Neural cell (in vitro differentiated cells): ENCODE measurements around the gene ARHGAP10. TPM values are rescaled to one million over a fixed set of nuclear protein-coding genes. Genes with fewer than 3 reads are reported as not detected.
A peak's percentile ranks its signal among the peaks of the same experiment; 100 is the strongest.

Experiments used
- H2AFZ ChIP-seq: fragments of 200-600, 300-800 bp; sonication (generic), shearing (Covaris generic); 2 replicates; pipeline ENCODE4 v1.6.0; 2014; ENCODE audit warnings: low read depth, mild to moderate bottlenecking, antibody characterized with exemption, low read length, moderate library complexity
- H3F3A ChIP-seq: fragments of 200-600 bp; shearing (Covaris generic); 2 replicates; pipeline ENCODE4 v1.6.1; 2016; ENCODE audit warnings: mild to moderate bottlenecking, moderate library complexity, mixed read lengths, antibody characterized with exemption, low read length; ENCODE audit not compliant: insufficient read depth, poor library complexity, severe bottlenecking
- H3K27ac ChIP-seq: fragments of 200-600, 300-800 bp; sonication (generic), shearing (Covaris generic); 2 replicates; pipeline ENCODE4 v1.5.1; 2014; ENCODE audit warnings: mild to moderate bottlenecking, low read length, moderate library complexity
- H3K27me3 ChIP-seq: fragments of 300-800, 200-600 bp; sonication (generic), shearing (Covaris generic); 2 replicates; pipeline ENCODE4 v1.6.0; 2014; ENCODE audit warnings: mild to moderate bottlenecking, low read depth, low read length, moderate library complexity; ENCODE audit not compliant: insufficient read depth
- H3K36me3 ChIP-seq: fragments of 300-800, 200-600 bp; sonication (generic), shearing (Covaris generic); 2 replicates; pipeline ENCODE4 v1.5.1; 2014; ENCODE audit warnings: mild to moderate bottlenecking, antibody characterized with exemption, low read length, moderate library complexity; ENCODE audit not compliant: insufficient read depth
- H3K4me2 ChIP-seq: fragments of 300-800, 200-600 bp; sonication (generic), shearing (Covaris generic); 2 replicates; pipeline ENCODE4 v1.6.0; 2014; ENCODE audit warnings: mild to moderate bottlenecking, low read length
- H3K4me3 ChIP-seq: fragments of 300-800, 200-600 bp; sonication (generic), shearing (Covaris generic); 2 replicates; pipeline ENCODE4 v1.5.1; 2014; ENCODE audit warnings: mild to moderate bottlenecking, low read length, moderate library complexity
- H3K79me2 ChIP-seq: fragments of 200-600 bp; shearing (Covaris generic); replicated peaks from 2 replicates; pipeline ENCODE4 v1.6.0; 2014; ENCODE audit warnings: mild to moderate bottlenecking, low read length, moderate library complexity; ENCODE audit not compliant: insufficient read depth
- H3K9ac ChIP-seq: fragments of 300-800, 200-600 bp; sonication (generic), shearing (Covaris generic); 2 replicates; pipeline ENCODE4 v1.6.1; 2016; ENCODE audit warnings: mild to moderate bottlenecking, low read length, mixed read lengths
- H3K9me2 ChIP-seq: fragments of 200-600 bp; shearing (Covaris generic); 2 replicates; pipeline ENCODE4 v1.6.1; 2016; ENCODE audit warnings: mild to moderate bottlenecking, low read length, mixed read lengths; ENCODE audit not compliant: insufficient read depth
- H3K9me3 ChIP-seq: fragments of 200-600, 300-800 bp; sonication (generic), shearing (Covaris generic); 2 replicates; pipeline ENCODE4 v1.6.1; 2016; ENCODE audit warnings: mild to moderate bottlenecking, mixed run types, low read length, moderate library complexity, mixed read lengths
- H4K20me1 ChIP-seq: fragments of 200-600 bp; shearing (Covaris generic); 2 replicates; pipeline ENCODE4 v1.6.1; 2016; ENCODE audit warnings: mild to moderate bottlenecking, mixed run types; ENCODE audit not compliant: insufficient read depth
- EP300 ChIP-seq: fragments of 450-650 bp; conservative IDR thresholded peaks from 2 replicates; pipeline ENCODE4 v1.6.1; 2014; ENCODE audit warnings: antibody characterized with exemption, mild to moderate bottlenecking, moderate library complexity; ENCODE audit not compliant: poor library complexity, severe bottlenecking
- EZH2 ChIP-seq: fragments of 200-600, 300-800 bp; shearing (Covaris generic), sonication (generic); IDR thresholded peaks from 2 replicates; pipeline ENCODE4 v1.6.1; 2014; ENCODE audit warnings: antibody characterized with exemption, low read length, borderline replicate concordance, mild to moderate bottlenecking; ENCODE audit not compliant: insufficient read depth, poor library complexity, severe bottlenecking
- MXI1 ChIP-seq: fragments of 450-650 bp; conservative IDR thresholded peaks from 2 replicates; pipeline ENCODE4 v1.6.1; 2014; ENCODE audit warnings: antibody characterized with exemption, mild to moderate bottlenecking; ENCODE audit not compliant: poor library complexity, severe bottlenecking
- POLR2AphosphoS5 ChIP-seq: IDR thresholded peaks from 2 replicates; pipeline ENCODE4 v1.6.1; 2012
- RAD21 ChIP-seq: fragments of 450-650 bp; conservative IDR thresholded peaks from 2 replicates; pipeline ENCODE4 v1.6.1; 2014; ENCODE audit warnings: antibody characterized with exemption, mild to moderate bottlenecking, moderate library complexity
- SMC3 ChIP-seq: fragments of 450-650 bp; conservative IDR thresholded peaks from 2 replicates; pipeline ENCODE4 v1.6.1; 2014; ENCODE audit warnings: antibody characterized with exemption, mild to moderate bottlenecking, moderate library complexity; ENCODE audit not compliant: poor library complexity
- TAF1 ChIP-seq: IDR thresholded peaks from 2 replicates; pipeline ENCODE4 v1.6.1; 2012; ENCODE audit warnings: low read depth
- polyA plus RNA-seq: library from polyadenylated mRNA; depleted of rRNA; stranded (reverse); fragments of >200 nt; gene quantifications from 2 replicates; pipeline ENCODE4 v1.2.3, GENCODE V29; 2014
- TF ChIP-seq, protein P1 (sequence below): IDR thresholded peaks from 2 replicates; pipeline ENCODE4 v1.6.1; 2012; ENCODE audit warnings: borderline replicate concordance
- TF ChIP-seq, protein P2 (sequence below): fragments of 450-650 bp; IDR thresholded peaks from 2 replicates; pipeline ENCODE4 v1.5.1; 2014; ENCODE audit warnings: antibody characterized with exemption, mild to moderate bottlenecking, moderate library complexity; ENCODE audit not compliant: poor library complexity, severe bottlenecking

ARHGAP10 gene
- polyA plus RNA-seq, 1 donor from 2014 or later = 1.2 TPM

DNA sequence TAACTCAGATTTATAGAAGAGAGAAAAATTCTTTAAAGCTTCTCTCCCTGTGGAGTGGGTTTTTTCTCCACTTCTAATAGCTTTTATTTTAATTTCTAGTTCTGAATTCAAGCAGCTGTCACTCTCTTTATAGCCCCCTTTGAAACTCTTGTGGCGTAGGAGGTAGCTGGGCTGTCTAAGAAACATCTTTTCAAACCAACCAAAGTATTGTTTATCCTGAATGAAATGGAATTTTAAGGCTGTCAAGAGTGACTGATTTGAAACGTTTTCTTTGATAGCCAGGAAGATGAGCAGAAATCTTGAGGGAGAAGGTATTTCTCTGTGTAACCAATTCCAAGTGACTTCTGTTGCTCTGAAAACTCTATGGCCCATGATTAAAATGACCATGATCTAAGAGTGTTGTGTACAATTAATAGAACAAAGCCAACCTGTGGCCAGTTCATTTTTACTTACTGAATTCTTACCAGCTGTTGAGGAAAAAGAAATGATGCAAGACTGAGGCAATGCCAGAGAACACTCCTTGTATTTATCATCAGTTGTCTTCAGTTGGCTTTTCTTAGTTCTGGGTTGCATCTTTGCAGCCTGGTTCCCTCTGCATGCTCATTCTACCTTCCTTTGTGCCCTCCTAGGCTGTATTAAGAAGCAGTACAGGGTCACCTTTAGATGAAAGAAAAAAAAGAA is 298.4 kb downstream of the ARHGAP10 start:
- H3K27ac ChIP-seq = no peak overlapping the region
- no peak overlapping the region for H3K4me3 ChIP-seq
- H4K20me1 ChIP-seq = no peaks in the 10 kb centered on the region
- no peak overlapping the region for H3K9ac ChIP-seq
- no peak overlapping the region for H3K4me2 ChIP-seq
- no peaks in the 10 kb centered on the region for H3K9me2 ChIP-seq
- H3K27me3 ChIP-seq = no peaks in the 10 kb centered on the region
- no peaks in the 10 kb centered on the region for H3K36me3 ChIP-seq
- H3K79me2 ChIP-seq = no peaks in the 10 kb centered on the region
- H3K9me3 ChIP-seq = peaks cover 3% of the 10 kb centered on the region
- no peaks in the 10 kb centered on the region for H3F3A ChIP-seq
- peak; percentile 50 for TF ChIP-seq EP300
- peak; percentile 18 for TF ChIP-seq POLR2AphosphoS5
- no peak for TF ChIP-seq RAD21
- no peak for TF ChIP-seq SMC3
- TF ChIP-seq, protein P1, sequence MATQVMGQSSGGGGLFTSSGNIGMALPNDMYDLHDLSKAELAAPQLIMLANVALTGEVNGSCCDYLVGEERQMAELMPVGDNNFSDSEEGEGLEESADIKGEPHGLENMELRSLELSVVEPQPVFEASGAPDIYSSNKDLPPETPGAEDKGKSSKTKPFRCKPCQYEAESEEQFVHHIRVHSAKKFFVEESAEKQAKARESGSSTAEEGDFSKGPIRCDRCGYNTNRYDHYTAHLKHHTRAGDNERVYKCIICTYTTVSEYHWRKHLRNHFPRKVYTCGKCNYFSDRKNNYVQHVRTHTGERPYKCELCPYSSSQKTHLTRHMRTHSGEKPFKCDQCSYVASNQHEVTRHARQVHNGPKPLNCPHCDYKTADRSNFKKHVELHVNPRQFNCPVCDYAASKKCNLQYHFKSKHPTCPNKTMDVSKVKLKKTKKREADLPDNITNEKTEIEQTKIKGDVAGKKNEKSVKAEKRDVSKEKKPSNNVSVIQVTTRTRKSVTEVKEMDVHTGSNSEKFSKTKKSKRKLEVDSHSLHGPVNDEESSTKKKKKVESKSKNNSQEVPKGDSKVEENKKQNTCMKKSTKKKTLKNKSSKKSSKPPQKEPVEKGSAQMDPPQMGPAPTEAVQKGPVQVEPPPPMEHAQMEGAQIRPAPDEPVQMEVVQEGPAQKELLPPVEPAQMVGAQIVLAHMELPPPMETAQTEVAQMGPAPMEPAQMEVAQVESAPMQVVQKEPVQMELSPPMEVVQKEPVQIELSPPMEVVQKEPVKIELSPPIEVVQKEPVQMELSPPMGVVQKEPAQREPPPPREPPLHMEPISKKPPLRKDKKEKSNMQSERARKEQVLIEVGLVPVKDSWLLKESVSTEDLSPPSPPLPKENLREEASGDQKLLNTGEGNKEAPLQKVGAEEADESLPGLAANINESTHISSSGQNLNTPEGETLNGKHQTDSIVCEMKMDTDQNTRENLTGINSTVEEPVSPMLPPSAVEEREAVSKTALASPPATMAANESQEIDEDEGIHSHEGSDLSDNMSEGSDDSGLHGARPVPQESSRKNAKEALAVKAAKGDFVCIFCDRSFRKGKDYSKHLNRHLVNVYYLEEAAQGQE = no peak
- H2AFZ ChIP-seq = no peak overlapping the region

DNA sequence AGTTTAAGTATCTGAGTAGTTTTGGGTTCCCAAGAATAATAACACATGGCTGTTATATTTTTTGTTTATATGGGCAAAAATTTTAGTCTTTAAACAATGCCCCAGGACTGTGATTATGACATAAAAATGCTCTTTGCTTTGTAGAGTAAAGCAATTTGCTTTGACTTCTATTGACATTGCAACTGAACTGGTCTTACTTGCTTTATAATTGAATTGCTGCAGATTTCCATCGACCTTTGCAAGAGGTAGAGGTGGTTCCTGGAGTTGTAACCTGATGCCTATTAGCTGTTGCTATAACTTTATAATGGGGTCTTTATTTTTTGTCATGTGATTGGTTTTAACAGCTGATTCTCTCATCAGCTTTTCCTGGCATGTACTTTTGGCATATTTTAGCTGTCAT is 302.9 kb downstream of the ARHGAP10 start:
- Histone ChIP-seq H3K27me3 (no peaks in the 10 kb centered on the region), H3K9me3 (no peaks in the 10 kb centered on the region), H3K79me2 (no peaks in the 10 kb centered on the region), H2AFZ (no peak overlapping the region), H3K36me3 (no peaks in the 10 kb centered on the region), H3K27ac (no peak overlapping the region), H3K4me2 (no peak overlapping the region), H3K9me2 (no peaks in the 10 kb centered on the region), H3K4me3 (no peak overlapping the region), H3F3A (no peaks in the 10 kb centered on the region), H3K9ac (no peak overlapping the region), H4K20me1 (no peaks in the 10 kb centered on the region)
- TF ChIP-seq, protein P2, sequence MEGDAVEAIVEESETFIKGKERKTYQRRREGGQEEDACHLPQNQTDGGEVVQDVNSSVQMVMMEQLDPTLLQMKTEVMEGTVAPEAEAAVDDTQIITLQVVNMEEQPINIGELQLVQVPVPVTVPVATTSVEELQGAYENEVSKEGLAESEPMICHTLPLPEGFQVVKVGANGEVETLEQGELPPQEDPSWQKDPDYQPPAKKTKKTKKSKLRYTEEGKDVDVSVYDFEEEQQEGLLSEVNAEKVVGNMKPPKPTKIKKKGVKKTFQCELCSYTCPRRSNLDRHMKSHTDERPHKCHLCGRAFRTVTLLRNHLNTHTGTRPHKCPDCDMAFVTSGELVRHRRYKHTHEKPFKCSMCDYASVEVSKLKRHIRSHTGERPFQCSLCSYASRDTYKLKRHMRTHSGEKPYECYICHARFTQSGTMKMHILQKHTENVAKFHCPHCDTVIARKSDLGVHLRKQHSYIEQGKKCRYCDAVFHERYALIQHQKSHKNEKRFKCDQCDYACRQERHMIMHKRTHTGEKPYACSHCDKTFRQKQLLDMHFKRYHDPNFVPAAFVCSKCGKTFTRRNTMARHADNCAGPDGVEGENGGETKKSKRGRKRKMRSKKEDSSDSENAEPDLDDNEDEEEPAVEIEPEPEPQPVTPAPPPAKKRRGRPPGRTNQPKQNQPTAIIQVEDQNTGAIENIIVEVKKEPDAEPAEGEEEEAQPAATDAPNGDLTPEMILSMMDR = no peak
- TF ChIP-seq POLR2AphosphoS5 (no peak), EP300 (no peak), MXI1 (no peak), SMC3 (no peak), RAD21 (no peak), TAF1 (no peak), EZH2 (no peak)
- TF ChIP-seq, protein P1 = no peak
